Measurements from ENCODE around the gene FBXL16. TPM values are rescaled to one million over a fixed set of nuclear protein-coding genes. Genes with fewer than 3 reads are reported as not detected.

FBXL16 gene
- total RNA-seq, 1 donor from 2014 or later, result 85.1 TPM

DNA sequence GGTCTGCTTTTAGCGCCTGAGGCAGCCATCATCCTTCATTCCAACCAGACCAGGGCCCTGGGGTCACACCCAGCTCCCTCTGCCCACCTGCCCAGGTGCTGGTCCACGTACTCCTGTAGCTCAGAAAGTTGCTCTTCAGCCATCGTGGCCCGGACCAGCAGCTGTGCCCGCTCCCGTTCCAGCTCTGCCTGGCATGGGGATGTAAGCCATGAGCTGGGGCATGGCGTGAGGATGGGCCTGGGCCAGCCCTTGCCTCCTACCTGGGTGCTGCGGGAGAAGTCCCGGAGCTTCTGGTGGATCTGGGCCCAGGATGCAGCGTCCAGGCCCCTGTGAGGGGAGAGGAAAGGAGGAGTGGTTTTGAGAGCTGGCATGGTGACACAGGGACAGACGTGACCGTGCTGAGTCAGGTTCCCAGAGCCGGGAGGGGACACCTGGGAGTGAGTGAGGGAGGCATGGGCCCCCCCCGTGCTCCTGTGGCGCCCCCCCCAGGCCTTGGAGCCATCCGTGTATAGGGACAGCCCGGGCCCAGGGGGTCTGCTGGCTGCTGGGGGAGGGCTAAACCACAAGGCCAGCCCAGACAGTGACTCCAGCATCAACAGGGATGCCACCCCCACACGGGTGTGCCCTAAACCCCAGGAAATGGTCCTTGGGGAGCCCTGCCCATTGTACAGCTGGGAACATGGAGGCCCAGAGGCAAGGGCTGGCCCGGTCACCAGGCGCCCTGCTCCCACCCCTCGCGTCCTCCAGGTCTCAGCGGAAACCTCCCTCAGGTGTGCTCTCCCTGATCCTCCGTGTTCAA lies 17.4 kb upstream of the FBXL16 start:
- no peak for DNase-seq
- Mint-ChIP-seq H3K9me3 (ENCODE audit: unreplicated experiment) (peaks cover 10% of the 10 kb centered on the region), H3K4me3 (ENCODE audit: unreplicated experiment) (no peak overlapping the region), H3K27me3 (ENCODE audit: unreplicated experiment) (peaks cover 18% of the 10 kb centered on the region), H3K27ac (ENCODE audit: unreplicated experiment) (no peak overlapping the region), H3K4me1 (ENCODE audit: low read depth, unreplicated experiment) (peaks cover 14% of the 10 kb centered on the region), H3K36me3 (ENCODE audit: unreplicated experiment) (no peaks in the 10 kb centered on the region)
- TF ChIP-seq, protein P1, sequence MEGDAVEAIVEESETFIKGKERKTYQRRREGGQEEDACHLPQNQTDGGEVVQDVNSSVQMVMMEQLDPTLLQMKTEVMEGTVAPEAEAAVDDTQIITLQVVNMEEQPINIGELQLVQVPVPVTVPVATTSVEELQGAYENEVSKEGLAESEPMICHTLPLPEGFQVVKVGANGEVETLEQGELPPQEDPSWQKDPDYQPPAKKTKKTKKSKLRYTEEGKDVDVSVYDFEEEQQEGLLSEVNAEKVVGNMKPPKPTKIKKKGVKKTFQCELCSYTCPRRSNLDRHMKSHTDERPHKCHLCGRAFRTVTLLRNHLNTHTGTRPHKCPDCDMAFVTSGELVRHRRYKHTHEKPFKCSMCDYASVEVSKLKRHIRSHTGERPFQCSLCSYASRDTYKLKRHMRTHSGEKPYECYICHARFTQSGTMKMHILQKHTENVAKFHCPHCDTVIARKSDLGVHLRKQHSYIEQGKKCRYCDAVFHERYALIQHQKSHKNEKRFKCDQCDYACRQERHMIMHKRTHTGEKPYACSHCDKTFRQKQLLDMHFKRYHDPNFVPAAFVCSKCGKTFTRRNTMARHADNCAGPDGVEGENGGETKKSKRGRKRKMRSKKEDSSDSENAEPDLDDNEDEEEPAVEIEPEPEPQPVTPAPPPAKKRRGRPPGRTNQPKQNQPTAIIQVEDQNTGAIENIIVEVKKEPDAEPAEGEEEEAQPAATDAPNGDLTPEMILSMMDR (IDR thresholded peaks at IDR 0.05; ENCODE audit: partially characterized antibody, unreplicated experiment), result no peak

DNA sequence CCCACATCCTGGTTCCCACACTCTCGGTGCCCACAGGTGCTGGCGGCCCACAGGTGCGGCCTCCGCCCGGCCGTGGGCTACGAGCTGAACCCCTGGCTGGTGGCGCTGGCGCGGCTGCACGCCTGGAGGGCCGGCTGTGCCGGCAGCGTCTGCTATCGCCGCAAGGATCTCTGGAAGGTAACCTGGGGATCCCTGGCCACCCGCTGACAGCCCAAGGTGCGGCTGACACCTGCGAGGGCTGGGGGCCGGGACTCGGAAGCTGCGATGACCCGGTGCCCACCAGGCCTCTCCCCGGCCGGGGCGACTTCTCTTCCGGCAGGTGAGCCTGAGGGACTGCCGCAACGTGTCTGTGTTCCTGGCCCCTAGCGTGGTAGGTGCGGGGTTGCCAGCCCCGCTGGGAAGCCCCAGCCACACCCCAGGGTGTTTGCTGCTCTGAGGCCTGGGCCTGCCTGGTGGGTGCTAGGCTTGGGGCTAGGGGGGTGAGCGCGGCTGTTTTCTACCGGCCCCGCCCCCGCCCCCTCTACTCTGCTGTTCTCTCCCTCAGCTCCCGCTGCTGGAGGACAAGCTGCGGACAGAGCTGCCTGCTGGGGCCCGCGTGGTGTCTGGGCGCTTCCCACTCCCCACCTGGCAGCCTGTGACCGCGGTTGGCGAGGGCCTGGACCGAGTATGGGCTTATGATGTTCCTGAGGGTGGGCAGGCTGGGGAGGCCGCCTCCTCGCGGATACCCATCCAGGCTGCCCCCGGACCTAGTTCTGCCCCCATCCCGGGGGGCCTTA lies 16.4 kb upstream of the FBXL16 start:
- DNase-seq, result no peak
- Mint-ChIP-seq H3K9me3 (ENCODE audit: unreplicated experiment) (peaks cover 10% of the 10 kb centered on the region), H3K27me3 (ENCODE audit: unreplicated experiment) (peaks cover 18% of the 10 kb centered on the region), H3K27ac (ENCODE audit: unreplicated experiment) (no peak overlapping the region), H3K4me1 (ENCODE audit: low read depth, unreplicated experiment) (peaks cover 14% of the 10 kb centered on the region), H3K4me3 (ENCODE audit: unreplicated experiment) (no peak overlapping the region), H3K36me3 (ENCODE audit: unreplicated experiment) (no peaks in the 10 kb centered on the region)
- TF ChIP-seq, protein P1 (IDR thresholded peaks at IDR 0.05; ENCODE audit: partially characterized antibody, unreplicated experiment), result no peak

DNA sequence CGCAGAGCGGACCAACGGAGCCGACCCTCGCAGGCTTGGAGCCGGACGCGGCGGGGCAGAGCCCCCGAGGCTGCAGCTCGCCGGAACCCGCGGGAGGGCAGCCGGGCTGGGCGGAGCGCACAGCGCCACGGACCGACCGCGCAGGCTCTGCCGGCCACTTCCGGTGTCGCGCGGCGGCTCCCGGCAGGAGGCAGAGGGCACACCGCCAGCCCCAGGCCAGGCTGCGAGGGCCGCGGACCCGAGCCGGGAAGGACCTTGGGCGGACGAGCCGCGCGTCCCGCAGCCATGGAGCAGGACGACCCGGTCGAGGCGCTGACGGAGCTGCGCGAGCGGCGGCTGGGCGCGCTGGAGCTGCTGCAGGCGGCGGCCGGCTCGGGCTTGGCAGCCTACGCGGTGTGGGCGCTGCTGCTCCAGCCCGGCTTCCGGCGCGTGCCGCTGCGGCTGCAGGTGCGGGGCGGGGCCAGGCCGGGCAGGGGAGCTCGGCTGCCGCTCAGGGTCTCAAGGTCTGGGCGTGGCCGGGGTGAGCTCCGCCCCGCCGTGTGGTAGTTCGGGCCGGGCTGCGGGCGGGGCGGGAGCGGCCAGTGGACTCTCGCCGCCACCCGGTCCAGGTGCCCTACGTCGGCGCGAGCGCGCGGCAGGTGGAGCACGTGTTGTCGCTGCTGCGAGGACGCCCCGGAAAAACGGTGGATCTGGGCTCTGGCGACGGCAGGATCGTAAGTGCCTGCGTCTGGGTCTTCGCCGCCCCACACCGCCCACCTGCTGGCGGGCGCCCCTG lies 15.6 kb upstream of the FBXL16 start, which contains the start of gene ANTKMT:
Gene ANTKMT, plus strand, starts transcription at position 157 of the 775 bp plus-strand sequence. Its CDS starts 129 bp downstream, at position 286.
- peak; percentile 91 for DNase-seq
- TF ChIP-seq, protein P1 (IDR thresholded peaks at IDR 0.05; ENCODE audit: partially characterized antibody, unreplicated experiment), result no peak
- peak within 1 kb of the TSS; percentile 99 for H3K27ac Mint-ChIP-seq (ENCODE audit: unreplicated experiment)
- H3K27me3 Mint-ChIP-seq (ENCODE audit: unreplicated experiment), result peaks cover 19% of the 10 kb centered on the region
- peak within 1 kb of the TSS; percentile 85 for H3K4me3 Mint-ChIP-seq (ENCODE audit: unreplicated experiment)
- H3K4me1 Mint-ChIP-seq (ENCODE audit: low read depth, unreplicated experiment), result peaks cover 14% of the 10 kb centered on the region
- H3K9me3 Mint-ChIP-seq (ENCODE audit: unreplicated experiment), result peaks cover 10% of the 10 kb centered on the region
- no peaks in the 10 kb centered on the region for H3K36me3 Mint-ChIP-seq (ENCODE audit: unreplicated experiment)

DNA sequence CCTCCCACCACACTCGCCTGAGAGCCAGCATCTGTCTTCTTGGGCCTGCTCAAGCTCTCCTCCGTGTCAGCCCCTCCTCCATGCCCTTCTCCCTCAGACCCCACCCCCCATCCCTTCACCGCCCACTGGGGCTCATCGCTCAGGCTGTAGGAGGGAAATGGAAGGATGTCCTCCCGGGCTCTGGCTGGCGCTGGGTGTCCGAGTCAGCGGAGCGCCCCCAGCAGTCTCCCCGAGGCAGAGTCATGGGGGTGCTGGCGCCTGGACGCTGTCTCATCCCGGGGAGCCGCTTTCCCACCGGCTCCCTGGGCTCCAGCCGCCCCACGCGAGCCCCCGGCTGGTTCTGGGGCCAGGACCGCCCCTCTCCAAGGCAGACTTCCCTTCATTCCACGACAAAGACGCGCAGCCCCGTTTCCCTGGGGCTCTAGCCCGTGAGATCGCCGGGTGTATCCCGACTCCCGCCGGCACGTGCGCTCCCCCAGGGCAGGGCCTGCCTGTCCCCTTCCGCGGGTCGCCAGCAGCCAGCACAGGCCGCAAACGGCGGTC lies 14.9 kb upstream of the FBXL16 start:
- H3K4me1 Mint-ChIP-seq (ENCODE audit: low read depth, unreplicated experiment), result peaks cover 14% of the 10 kb centered on the region
- peak; percentile 78 for DNase-seq
- peaks cover 10% of the 10 kb centered on the region for H3K9me3 Mint-ChIP-seq (ENCODE audit: unreplicated experiment)
- H3K4me3 Mint-ChIP-seq (ENCODE audit: unreplicated experiment), result peak overlapping the region; percentile 85
- H3K27me3 Mint-ChIP-seq (ENCODE audit: unreplicated experiment), result peaks cover 16% of the 10 kb centered on the region
- H3K36me3 Mint-ChIP-seq (ENCODE audit: unreplicated experiment), result no peaks in the 10 kb centered on the region
- TF ChIP-seq, protein P1 (IDR thresholded peaks at IDR 0.05; ENCODE audit: partially characterized antibody, unreplicated experiment), result peak; percentile 11
- peak overlapping the region; percentile 99 for H3K27ac Mint-ChIP-seq (ENCODE audit: unreplicated experiment)
